HUES6 (cell line): ENCODE measurements around the gene MYO9B.

Experiments
- H3K27ac ChIP-seq: 2 replicates; pipeline ENCODE4 v1.7.0; 2013; ENCODE audit warnings: low read depth, mild to moderate bottlenecking, low read length, inconsistent platforms
- H3K27me3 ChIP-seq: 2 replicates; pipeline ENCODE4 v1.6.1; 2013; ENCODE audit warnings: low read length; ENCODE audit not compliant: control insufficient read depth, insufficient read depth
- H3K36me3 ChIP-seq: 2 replicates; pipeline ENCODE4 v1.6.1; 2013; ENCODE audit warnings: low read length; ENCODE audit not compliant: control insufficient read depth, insufficient read depth
- H3K4me1 ChIP-seq: 2 replicates; pipeline ENCODE4 v1.6.1; 2013; ENCODE audit warnings: low read length; ENCODE audit not compliant: control insufficient read depth, insufficient read depth
- H3K4me3 ChIP-seq: 2 replicates; pipeline ENCODE4 v1.5.1; 2013; ENCODE audit warnings: low read depth, low read length
- H3K9ac ChIP-seq: one replicate; pipeline ENCODE4 v1.6.1; 2013; ENCODE audit warnings: mild to moderate bottlenecking, low read length
- H3K9me3 ChIP-seq: 2 replicates; pipeline ENCODE4 v1.6.1; 2013; ENCODE audit warnings: low read depth, low read length; ENCODE audit not compliant: control insufficient read depth, insufficient read depth

MYO9B gene, protein sequence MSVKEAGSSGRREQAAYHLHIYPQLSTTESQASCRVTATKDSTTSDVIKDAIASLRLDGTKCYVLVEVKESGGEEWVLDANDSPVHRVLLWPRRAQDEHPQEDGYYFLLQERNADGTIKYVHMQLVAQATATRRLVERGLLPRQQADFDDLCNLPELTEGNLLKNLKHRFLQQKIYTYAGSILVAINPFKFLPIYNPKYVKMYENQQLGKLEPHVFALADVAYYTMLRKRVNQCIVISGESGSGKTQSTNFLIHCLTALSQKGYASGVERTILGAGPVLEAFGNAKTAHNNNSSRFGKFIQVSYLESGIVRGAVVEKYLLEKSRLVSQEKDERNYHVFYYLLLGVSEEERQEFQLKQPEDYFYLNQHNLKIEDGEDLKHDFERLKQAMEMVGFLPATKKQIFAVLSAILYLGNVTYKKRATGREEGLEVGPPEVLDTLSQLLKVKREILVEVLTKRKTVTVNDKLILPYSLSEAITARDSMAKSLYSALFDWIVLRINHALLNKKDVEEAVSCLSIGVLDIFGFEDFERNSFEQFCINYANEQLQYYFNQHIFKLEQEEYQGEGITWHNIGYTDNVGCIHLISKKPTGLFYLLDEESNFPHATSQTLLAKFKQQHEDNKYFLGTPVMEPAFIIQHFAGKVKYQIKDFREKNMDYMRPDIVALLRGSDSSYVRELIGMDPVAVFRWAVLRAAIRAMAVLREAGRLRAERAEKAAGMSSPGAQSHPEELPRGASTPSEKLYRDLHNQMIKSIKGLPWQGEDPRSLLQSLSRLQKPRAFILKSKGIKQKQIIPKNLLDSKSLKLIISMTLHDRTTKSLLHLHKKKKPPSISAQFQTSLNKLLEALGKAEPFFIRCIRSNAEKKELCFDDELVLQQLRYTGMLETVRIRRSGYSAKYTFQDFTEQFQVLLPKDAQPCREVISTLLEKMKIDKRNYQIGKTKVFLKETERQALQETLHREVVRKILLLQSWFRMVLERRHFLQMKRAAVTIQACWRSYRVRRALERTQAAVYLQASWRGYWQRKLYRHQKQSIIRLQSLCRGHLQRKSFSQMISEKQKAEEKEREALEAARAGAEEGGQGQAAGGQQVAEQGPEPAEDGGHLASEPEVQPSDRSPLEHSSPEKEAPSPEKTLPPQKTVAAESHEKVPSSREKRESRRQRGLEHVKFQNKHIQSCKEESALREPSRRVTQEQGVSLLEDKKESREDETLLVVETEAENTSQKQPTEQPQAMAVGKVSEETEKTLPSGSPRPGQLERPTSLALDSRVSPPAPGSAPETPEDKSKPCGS (N-terminal part only)

GRCh38 chr19:17075035-17075863 lies at the start of gene MYO9B, which contains the start of gene HAUS8:
Gene MYO9B, plus strand, starts transcription at chr19:17075777. Its CDS starts 25,941 bp downstream, at chr19:17101718.
Gene HAUS8, minus strand, starts transcription at chr19:17075452. Its CDS starts 30 bp downstream, at chr19:17075422.
- H3K27ac ChIP-seq, result peak within 1 kb of the TSS; percentile 93
- peaks cover 29% of the 10 kb centered on the region for H3K36me3 ChIP-seq
- no peaks in the 10 kb centered on the region for H3K27me3 ChIP-seq
- peak within 1 kb of the TSS; percentile 94 for H3K9ac ChIP-seq
- no peaks in the 10 kb centered on the region for H3K9me3 ChIP-seq
- H3K4me1 ChIP-seq, result peaks cover 46% of the 10 kb centered on the region
- H3K4me3 ChIP-seq, result peak within 1 kb of the TSS; percentile 96

DNA sequence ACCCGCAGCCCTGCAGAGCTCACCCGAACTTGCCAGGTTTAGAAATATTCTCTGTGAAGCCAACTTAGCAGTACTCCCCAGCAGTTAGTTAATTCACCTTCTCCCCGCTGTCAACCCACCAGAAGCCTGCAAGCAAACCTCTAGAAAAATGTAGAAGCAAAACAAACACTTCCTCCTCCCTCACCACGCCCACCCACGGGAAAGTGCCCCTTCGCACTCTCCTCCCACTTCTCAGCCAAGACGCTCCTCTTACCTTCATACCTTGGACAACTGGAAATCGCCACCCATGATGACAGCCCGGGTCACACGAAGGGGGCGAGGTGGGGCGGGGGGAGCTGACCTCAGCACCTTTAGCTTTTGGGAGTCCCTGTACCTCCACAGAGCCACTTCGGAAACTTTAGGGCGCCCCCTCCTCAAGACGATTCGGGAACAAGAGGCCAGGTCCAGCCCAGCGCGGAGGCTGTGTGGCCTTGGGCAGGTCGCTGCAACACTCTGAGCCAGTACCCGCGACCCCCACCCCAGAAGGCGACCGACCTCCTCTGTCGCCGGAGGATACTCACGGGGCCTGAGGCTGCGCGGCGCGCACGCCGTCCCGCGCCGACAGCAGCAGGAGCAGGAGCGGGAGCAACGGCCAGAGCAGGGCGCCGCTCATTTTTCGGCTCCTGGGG lies 49.5 kb upstream of the MYO9B start:
- Histone ChIP-seq H3K4me3 (peak overlapping the region; percentile 87), H3K9ac (peak overlapping the region; percentile 67)

DNA sequence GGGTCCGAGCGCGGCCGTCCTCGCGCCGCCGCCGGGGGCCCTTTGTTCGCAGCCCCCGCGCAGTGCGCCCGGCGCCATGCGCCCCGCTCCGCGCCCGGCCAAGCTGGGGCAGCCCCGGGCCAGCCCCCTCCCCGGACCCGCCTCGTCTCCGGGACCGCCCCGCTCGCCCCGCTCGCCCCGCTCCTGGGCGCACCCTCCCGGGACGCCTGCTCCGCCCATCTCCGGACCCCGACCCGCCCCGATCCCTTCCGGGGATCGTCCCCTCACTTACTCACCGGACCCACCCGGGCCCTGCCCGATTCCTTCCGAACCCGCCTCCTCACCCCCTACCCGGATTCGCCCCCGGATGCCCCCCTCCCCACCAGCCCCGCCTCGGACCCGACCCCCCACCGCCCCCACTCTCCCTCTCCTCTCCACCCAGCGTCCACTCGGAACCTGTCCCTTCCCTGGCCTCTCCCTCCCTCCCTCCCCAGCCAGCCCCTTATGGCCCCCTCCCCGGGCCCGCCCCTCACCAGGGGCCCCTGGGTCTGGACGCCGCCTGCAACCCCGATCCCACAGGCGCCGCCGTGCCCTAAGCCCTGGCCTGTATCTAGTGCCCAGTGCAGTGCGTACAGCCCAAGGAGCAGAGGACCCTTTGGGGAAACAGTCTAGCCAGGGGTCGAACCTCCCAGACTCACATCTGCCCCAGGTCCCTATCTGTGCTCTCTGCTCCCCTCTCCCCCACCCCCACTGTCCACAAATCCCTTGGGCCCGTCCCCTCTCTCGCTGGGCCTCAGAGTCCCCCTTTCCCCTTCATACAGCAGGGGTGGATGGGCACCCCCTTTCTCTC lies 48.7 kb upstream of the MYO9B start, which contains the start of gene CPAMD8:
CPAMD8 (minus strand) TSS at position 105 of the 829 bp plus-strand sequence. CDS start 168 bp downstream, outside the sequence.
- peaks cover 14% of the 10 kb centered on the region; the same call in 1 of the 2 replicates for H3K27me3 ChIP-seq
- H3K4me3 ChIP-seq, result peak within 1 kb of the TSS; percentile 87
- H3K27ac ChIP-seq, result no peak within 1 kb of the TSS
- peak within 1 kb of the TSS; percentile 67 for H3K9ac ChIP-seq
- no peaks in the 10 kb centered on the region for H3K36me3 ChIP-seq
- H3K9me3 ChIP-seq, result peaks cover 15% of the 10 kb centered on the region
- peaks cover 5% of the 10 kb centered on the region for H3K4me1 ChIP-seq

More for the DNA sequence above, 49.5 kb upstream of the MYO9B start:
- H3K27me3 ChIP-seq, result peaks cover 14% of the 10 kb centered on the region; the same call in 1 of the 2 replicates
- peaks cover 15% of the 10 kb centered on the region for H3K9me3 ChIP-seq
- no peak overlapping the region for H3K27ac ChIP-seq
- H3K4me1 ChIP-seq, result peaks cover 5% of the 10 kb centered on the region
- no peaks in the 10 kb centered on the region for H3K36me3 ChIP-seq

GRCh38 chr19:17027535-17027975 lies 48.0 kb upstream of the MYO9B start:
- H3K4me3 ChIP-seq, result peak overlapping the region; percentile 50
- H3K9ac ChIP-seq, result no peak overlapping the region
- H3K27me3 ChIP-seq, result peaks cover 14% of the 10 kb centered on the region; the same call in 1 of the 2 replicates
- H3K36me3 ChIP-seq, result no peaks in the 10 kb centered on the region
- H3K9me3 ChIP-seq, result peaks cover 15% of the 10 kb centered on the region
- H3K4me1 ChIP-seq, result peaks cover 5% of the 10 kb centered on the region
- H3K27ac ChIP-seq, result no peak overlapping the region

- H3K4me3 ChIP-seq, result no peak overlapping the region
- H3K9ac ChIP-seq, result no peak overlapping the region
- peaks cover 4% of the 10 kb centered on the region; the same call in 1 of the 2 replicates for H3K27me3 ChIP-seq
- H3K27ac ChIP-seq, result no peak overlapping the region
- no peaks in the 10 kb centered on the region for H3K9me3 ChIP-seq
- H3K36me3 ChIP-seq, result no peaks in the 10 kb centered on the region
- no peaks in the 10 kb centered on the region for H3K4me1 ChIP-seq
Observed at GRCh38 chr19:17031741-17032140, 43.8 kb upstream of the MYO9B start.

DNA sequence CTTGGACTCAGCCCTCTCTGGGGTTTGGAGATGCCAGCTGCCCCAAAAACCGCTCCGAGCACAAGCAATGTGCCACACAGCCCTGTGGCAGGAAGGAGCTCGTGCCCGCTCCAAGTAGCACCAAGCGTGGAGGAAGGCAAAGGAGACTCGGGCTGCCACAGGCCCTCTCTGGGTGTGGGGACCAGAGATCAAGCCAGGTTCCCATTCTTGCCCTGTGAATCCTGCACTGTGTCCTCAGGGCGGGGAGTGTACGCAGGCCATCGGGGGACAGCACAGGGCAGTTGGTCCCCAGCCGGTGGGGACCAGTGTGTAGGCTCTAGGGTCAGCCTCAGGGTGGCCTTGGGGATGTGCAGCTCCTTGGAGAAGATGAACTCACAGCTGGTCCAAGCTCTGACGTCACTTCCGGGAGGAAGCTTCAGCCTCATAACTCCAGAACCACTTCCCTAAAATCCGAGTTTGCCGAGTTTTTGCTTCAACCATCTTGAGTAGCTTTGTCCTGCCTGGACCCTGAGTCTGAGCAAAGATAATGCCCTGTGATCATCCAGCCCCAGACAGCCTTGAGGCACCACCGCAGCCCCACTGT lies 39.6 kb upstream of the MYO9B start:
- no peaks in the 10 kb centered on the region for H3K4me1 ChIP-seq
- no peak overlapping the region for H3K4me3 ChIP-seq
- no peaks in the 10 kb centered on the region; the same call in 1 of the 2 replicates for H3K27me3 ChIP-seq
- no peak overlapping the region for H3K9ac ChIP-seq
- H3K9me3 ChIP-seq, result no peaks in the 10 kb centered on the region
- no peaks in the 10 kb centered on the region for H3K36me3 ChIP-seq
- no peak overlapping the region for H3K27ac ChIP-seq

DNA sequence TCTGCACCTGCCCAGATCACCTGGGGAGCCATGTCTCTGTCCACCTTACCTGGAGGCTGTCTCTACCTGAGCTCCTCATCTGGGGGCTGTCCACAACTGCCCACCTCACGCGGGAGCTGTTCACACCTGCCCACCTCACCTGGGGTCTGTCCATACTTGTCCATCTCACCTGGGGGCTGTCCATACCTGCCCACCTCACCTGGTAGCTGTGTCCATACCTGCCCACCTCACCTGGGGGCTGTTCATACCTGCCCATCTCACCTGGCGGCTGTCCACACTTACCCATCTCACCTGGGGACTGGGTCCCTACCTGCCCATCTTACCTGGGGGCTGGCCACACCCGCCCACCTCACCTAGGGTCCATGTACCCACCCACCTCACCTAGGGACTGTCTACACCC lies 38.9 kb upstream of the MYO9B start:
- no peaks in the 10 kb centered on the region for H3K36me3 ChIP-seq
- H3K9ac ChIP-seq, result no peak overlapping the region
- no peaks in the 10 kb centered on the region for H3K9me3 ChIP-seq
- no peak overlapping the region for H3K4me3 ChIP-seq
- H3K27me3 ChIP-seq, result no peaks in the 10 kb centered on the region; the same call in 1 of the 2 replicates
- H3K4me1 ChIP-seq, result no peaks in the 10 kb centered on the region
- H3K27ac ChIP-seq, result no peak overlapping the region

DNA sequence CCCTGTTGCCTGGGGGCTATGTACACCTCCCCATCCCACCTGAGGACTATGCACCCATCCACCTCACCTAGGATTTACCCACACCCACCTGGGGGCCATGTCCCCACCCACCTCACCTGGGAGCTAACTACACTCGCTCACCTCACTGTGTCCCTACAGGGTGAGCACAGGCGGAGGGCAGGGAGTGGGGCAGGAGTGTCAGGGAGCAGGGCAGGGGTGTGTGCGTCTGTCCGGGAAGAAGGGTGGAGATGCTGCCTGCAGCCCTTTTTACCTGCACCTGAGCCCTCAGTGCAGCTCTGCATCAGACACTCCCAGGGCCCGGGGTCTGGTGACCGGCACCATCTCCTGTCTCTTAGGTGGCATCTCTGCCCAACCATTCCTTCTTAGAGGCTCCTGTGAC lies 38.4 kb upstream of the MYO9B start:
- Histone ChIP-seq H3K9me3 (no peaks in the 10 kb centered on the region), H3K27ac (no peak overlapping the region), H3K27me3 (no peaks in the 10 kb centered on the region; the same call in 1 of the 2 replicates), H3K9ac (no peak overlapping the region), H3K4me1 (no peaks in the 10 kb centered on the region), H3K4me3 (no peak overlapping the region), H3K36me3 (no peaks in the 10 kb centered on the region)
